Uterus (tissue), 2 donors: ENCODE results near the gene PIGP.

ENCODE experiments used
- CTCF ChIP-seq, 4 experiments: fragments of 200-600 bp in 2 of 4; fragments of 450-650 bp in 2 of 4; sonication (generic) in 2 of 4; IDR thresholded peaks; one replicate each; pipeline ENCODE4 v1.5.1; 2016 to 2019; ENCODE audit warnings: antibody characterized with exemption in 4 of 4, mild to moderate bottlenecking in 2 of 4, moderate library complexity in 1 of 4
- POLR2A ChIP-seq, 2 donors: fragments of 450-650 bp; IDR thresholded peaks; one replicate each; pipeline ENCODE4 v1.6.1; 2016; ENCODE audit warnings: antibody characterized with exemption in 2 of 2, mild to moderate bottlenecking in 1 of 2, moderate library complexity in 1 of 2

GRCh38 chr21:37073417-37074196, 736 bp upstream of the PIGP start:
- TF ChIP-seq CTCF (IDR thresholded peaks at IDR 0.05), result peak in 2 of 4 experiments; percentile 3 to 10
- no peak for TF ChIP-seq POLR2A (IDR thresholded peaks at IDR 0.05)
